Heart left ventricle (tissue), 13 donors: ENCODE results near the gene MPPE1.

Experiments
- POLR2A ChIP-seq, 2 donors: fragments of 450-650 bp; IDR thresholded peaks; one replicate each; pipeline ENCODE4 v1.6.1; 2017; ENCODE audit warnings: antibody characterized with exemption in 2 of 2, mild to moderate bottlenecking in 2 of 2, moderate library complexity in 2 of 2
- TF ChIP-seq, protein P1 (sequence below), 12 donors: fragments of 200-600 bp; sonication (generic) in 4 of 12; IDR thresholded peaks; one replicate each; pipeline versions ENCODE4 v1.5.0 to v1.8.0; 2018 to 2022; ENCODE audit warnings: antibody characterized with exemption in 12 of 12, mild to moderate bottlenecking in 5 of 12
- donor health status: ischemic (EF 13 %, LVEDD 7.1; RV severe dilation, severe dysfunction).
- donor health status: DM: no; HTN: yes; CAD: no.
- donor health status: DM: no; HTN: no; CAD: no.
- donor health status: ischemic (EF 25% LVEDD 6.9; RV normal size, moderate dysfunction).
- donor health status: ischemic (EF 25% LVEDD 5.7; RV mildly dilated, moderate dysfunction).
- donor health status: ischemic (EF 35%, LVEDD 5.7; RV mildly dilated, moderate dysfunction).
- donor health status: nonischemic (EF 11% LVEDD 7.7; RV severe dilation, severe dysfunction).
- donor health status: DM: yes; HTN: yes; CAD: no.
- donor health status: PGD.
- donor health status: ischemic (EF 29% LVEDD 5.4; RV normal size, mild dysfunction).
- donor health status: nonischemic (EF 23%, LVEDD 6.1; RV moderate dilation, normal function).

DNA sequence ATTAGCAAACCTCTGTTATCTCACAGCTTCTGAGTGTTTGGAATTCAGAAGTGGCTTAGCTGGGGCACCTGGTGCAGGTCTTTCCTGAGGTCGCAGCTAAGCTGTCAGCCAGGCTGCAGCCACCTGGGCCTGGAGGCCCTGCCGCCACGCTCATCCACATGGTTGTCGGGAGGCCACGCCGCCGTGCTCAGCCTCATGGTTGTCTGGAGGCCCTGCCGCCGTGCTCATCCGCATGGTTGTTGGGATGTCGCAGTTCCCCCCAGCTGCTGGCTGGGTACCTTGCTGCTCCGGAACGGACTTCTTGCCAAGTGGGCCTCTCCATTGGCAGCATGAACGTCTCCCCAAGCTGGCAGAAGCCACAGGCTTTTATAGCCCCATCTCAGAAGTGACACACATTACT, 24.3 kb upstream of the MPPE1 start:
- no peak for TF ChIP-seq POLR2A (IDR thresholded peaks at IDR 0.05)
- TF ChIP-seq, protein P1, sequence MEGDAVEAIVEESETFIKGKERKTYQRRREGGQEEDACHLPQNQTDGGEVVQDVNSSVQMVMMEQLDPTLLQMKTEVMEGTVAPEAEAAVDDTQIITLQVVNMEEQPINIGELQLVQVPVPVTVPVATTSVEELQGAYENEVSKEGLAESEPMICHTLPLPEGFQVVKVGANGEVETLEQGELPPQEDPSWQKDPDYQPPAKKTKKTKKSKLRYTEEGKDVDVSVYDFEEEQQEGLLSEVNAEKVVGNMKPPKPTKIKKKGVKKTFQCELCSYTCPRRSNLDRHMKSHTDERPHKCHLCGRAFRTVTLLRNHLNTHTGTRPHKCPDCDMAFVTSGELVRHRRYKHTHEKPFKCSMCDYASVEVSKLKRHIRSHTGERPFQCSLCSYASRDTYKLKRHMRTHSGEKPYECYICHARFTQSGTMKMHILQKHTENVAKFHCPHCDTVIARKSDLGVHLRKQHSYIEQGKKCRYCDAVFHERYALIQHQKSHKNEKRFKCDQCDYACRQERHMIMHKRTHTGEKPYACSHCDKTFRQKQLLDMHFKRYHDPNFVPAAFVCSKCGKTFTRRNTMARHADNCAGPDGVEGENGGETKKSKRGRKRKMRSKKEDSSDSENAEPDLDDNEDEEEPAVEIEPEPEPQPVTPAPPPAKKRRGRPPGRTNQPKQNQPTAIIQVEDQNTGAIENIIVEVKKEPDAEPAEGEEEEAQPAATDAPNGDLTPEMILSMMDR (IDR thresholded peaks at IDR 0.05): no peak
